Caco-2 (cell line): ENCODE results near the gene AOPEP. TPM values are rescaled to one million over a fixed set of nuclear protein-coding genes. Genes with fewer than 3 reads are reported as not detected.

ENCODE experiments used
- BruUV-seq: library from RNA; stranded (reverse); fragments of 400-500 nt; replicated peaks from 2 replicates; lab custom pipeline; 2021; lab: Mats Ljungman, UMichigan
- CTCF ChIA-PET: fragments of 300-600 bp; sonication (Branson Sonifier 250); formaldehyde crosslinking; loops from one replicate; lab custom pipeline; 2022; ENCODE audit warnings: antibody characterized with exemption; lab: Charles Lee
- POLR2A ChIA-PET: fragments of 300-600 bp; sonication (Branson Sonifier 250); formaldehyde crosslinking; loops from one replicate; lab custom pipeline; 2022; ENCODE audit warnings: antibody characterized with exemption; lab: Charles Lee
- DNase-seq, 2 experiments: peaks; one replicate each; pipeline versions ENCODE4 v3.0.0 to v3.0.0-alpha.2; 2020 to 2022
- H3K27me3 ChIP-seq: replicated peaks from 2 replicates; pipeline ENCODE4 v1.6.0; 2011; ENCODE audit warnings: low read length; ENCODE audit not compliant: control insufficient read depth, insufficient read depth
- H3K36me3 ChIP-seq: 2 replicates; pipeline ENCODE4 v1.5.1; 2011; ENCODE audit warnings: low read length; ENCODE audit not compliant: control insufficient read depth, insufficient read depth
- H3K4me1 ChIP-seq: fragments of 250-450 bp; sonication (Bioruptor Pico); 2 replicates; pipeline ENCODE4 v1.5.1; 2020; ENCODE audit warnings: mild to moderate bottlenecking
- H3K4me3 ChIP-seq: 2 replicates; pipeline ENCODE4 v1.5.1; 2011; ENCODE audit warnings: low read depth, mild to moderate bottlenecking, control low read depth, low read length
- H3K9me3 ChIP-seq: fragments of 250-450 bp; sonication (Bioruptor Pico); 2 replicates; pipeline ENCODE4 v1.5.1; 2020; ENCODE audit warnings: mild to moderate bottlenecking, moderate library complexity
- H3K27ac Mint-ChIP-seq: one replicate; pipeline ENCODE4 v1.8.0; 2022; ENCODE audit warnings: mixed read lengths; ENCODE audit not compliant: unreplicated experiment
- H3K27me3 Mint-ChIP-seq: one replicate; pipeline ENCODE4 v1.8.0; 2022; ENCODE audit warnings: mixed read lengths; ENCODE audit not compliant: insufficient read depth, unreplicated experiment
- H3K36me3 Mint-ChIP-seq: one replicate; pipeline ENCODE4 v1.8.0; 2022; ENCODE audit warnings: mild to moderate bottlenecking, mixed read lengths; ENCODE audit not compliant: insufficient read depth, unreplicated experiment
- H3K4me1 Mint-ChIP-seq: one replicate; pipeline ENCODE4 v1.8.0; 2022; ENCODE audit warnings: low read depth, mixed read lengths; ENCODE audit not compliant: unreplicated experiment
- H3K4me3 Mint-ChIP-seq: one replicate; pipeline ENCODE4 v1.8.0; 2022; ENCODE audit warnings: mild to moderate bottlenecking, moderate library complexity, mixed read lengths; ENCODE audit not compliant: unreplicated experiment
- H3K9me3 Mint-ChIP-seq: one replicate; pipeline ENCODE4 v1.8.0; 2022; ENCODE audit warnings: mixed read lengths; ENCODE audit not compliant: unreplicated experiment
- intact Hi-C: fragments of 100-400 bp; cut with micrococcal nuclease; formaldehyde crosslinking; loops from one replicate; pipeline ENCODE4 v1.10.0; 2022; ENCODE audit not compliant: unreplicated experiment
- total RNA-seq: library from RNA; stranded (reverse); gene quantifications from 2 replicates; pipeline ENCODE4 v1.2.3, GENCODE V29; 2022
- TF ChIP-seq, protein P1 (sequence below), 2 experiments: fragments of 200-600 bp in 1 of 2; IDR thresholded peaks; 1 replicate in 1 of 2; 2 replicates in 1 of 2; pipeline versions ENCODE4 v1.5.1 to v1.8.0; 2011 to 2022; ENCODE audit warnings: antibody characterized with exemption in 1 of 2, control low read depth in 1 of 2, inconsistent platforms in 1 of 2, low read depth in 1 of 2, low read length in 1 of 2, mild to moderate bottlenecking in 1 of 2, moderate library complexity in 1 of 2; ENCODE audit not compliant: insufficient read depth in 1 of 2, severe bottlenecking in 1 of 2, unreplicated experiment in 1 of 2

The AOPEP gene
- total RNA-seq, 1 experiment from 2014 or later: 63.3 TPM

DNA sequence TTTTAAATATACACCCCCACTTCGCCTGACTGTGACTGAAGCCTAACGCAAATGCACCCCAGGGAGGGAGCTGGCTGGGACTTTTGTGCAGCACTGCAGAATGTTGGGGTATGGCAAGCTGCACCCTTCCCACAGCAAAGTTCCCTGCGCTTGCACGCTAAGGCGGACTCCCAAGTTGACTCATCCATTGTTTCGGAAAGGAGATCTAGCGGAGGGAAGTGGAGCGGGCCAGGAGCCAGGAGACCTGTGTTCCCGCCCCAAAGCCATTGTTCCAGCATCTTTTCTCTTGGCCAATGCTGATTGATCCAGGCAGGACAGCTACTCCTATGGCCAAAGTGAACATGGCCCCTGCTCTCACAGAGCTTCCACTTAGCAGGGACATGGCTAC lies 202.9 kb downstream of the AOPEP start:
- no peak overlapping the region for H3K4me3 Mint-ChIP-seq
- intact Hi-C loops: no loop called here
- CTCF ChIA-PET: no interaction called here

DNA sequence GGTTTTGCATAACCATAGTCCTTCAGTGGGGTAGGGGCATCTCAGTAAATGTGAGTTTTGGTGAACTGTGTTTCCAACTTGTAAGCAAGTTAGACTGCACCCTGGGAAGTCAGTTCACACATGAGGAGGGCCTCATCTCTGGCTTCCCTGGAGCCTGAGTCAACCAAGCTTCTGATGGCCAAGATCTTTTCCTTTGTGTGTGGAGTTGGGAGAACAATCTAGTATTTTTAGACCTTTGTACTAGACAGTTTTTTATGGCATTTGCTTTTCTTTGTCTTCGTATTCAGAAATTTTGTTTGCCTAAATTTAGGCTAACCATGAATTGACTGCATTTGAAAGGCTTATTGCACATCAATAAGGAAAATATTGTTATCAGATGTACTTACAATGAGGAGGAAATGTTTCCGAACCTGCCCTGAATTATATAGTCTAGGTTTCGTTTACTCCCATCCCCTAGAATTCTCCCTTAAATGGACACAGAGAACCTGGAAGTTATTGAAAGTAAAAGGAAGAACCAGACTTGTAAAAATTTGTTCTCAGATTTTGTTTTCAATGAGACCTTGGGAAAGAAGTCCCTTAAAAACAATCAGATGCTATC lies 204.6 kb downstream of the AOPEP start:
- Mint-ChIP-seq H3K27me3 (no peaks in the 10 kb centered on the region), H3K36me3 (no peaks in the 10 kb centered on the region), H3K27ac (peak overlapping the region; percentile 70), H3K9me3 (no peaks in the 10 kb centered on the region), H3K4me3 (no peak overlapping the region), H3K4me1 (peaks cover 34% of the 10 kb centered on the region)
- TF ChIP-seq, protein P1, sequence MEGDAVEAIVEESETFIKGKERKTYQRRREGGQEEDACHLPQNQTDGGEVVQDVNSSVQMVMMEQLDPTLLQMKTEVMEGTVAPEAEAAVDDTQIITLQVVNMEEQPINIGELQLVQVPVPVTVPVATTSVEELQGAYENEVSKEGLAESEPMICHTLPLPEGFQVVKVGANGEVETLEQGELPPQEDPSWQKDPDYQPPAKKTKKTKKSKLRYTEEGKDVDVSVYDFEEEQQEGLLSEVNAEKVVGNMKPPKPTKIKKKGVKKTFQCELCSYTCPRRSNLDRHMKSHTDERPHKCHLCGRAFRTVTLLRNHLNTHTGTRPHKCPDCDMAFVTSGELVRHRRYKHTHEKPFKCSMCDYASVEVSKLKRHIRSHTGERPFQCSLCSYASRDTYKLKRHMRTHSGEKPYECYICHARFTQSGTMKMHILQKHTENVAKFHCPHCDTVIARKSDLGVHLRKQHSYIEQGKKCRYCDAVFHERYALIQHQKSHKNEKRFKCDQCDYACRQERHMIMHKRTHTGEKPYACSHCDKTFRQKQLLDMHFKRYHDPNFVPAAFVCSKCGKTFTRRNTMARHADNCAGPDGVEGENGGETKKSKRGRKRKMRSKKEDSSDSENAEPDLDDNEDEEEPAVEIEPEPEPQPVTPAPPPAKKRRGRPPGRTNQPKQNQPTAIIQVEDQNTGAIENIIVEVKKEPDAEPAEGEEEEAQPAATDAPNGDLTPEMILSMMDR (IDR thresholded peaks at IDR 0.05; ENCODE audit: insufficient read depth in 1 of 2, low read depth in 1 of 2, low read length in 1 of 2, severe bottlenecking in 1 of 2, unreplicated experiment in 1 of 2): no peak
- Histone ChIP-seq H3K36me3 (no peaks in the 10 kb centered on the region), H3K27me3 (no peaks in the 10 kb centered on the region), H3K9me3 (no peaks in the 10 kb centered on the region), H3K4me3 (no peak overlapping the region), H3K4me1 (peaks cover 32% of the 10 kb centered on the region)
- POLR2A ChIA-PET: no interaction called here
- no peak for DNase-seq
- BruUV-seq: no TSS peak
- CTCF ChIA-PET: no interaction called here
- intact Hi-C loops: loop anchor here (2.0 to 5.0 kb wide), 2 partner anchors 16 to 61 kb away; no protein-coding TSS in a partner anchor

More for the DNA sequence above, 202.9 kb downstream of the AOPEP start:
- Histone ChIP-seq H3K4me1 (peaks cover 43% of the 10 kb centered on the region), H3K4me3 (no peak overlapping the region), H3K36me3 (no peaks in the 10 kb centered on the region), H3K9me3 (no peaks in the 10 kb centered on the region), H3K27me3 (no peaks in the 10 kb centered on the region)
- BruUV-seq: no TSS peak
- peaks cover 46% of the 10 kb centered on the region for H3K4me1 Mint-ChIP-seq
- DNase-seq: no peak
- TF ChIP-seq, protein P1 (IDR thresholded peaks at IDR 0.05; ENCODE audit: insufficient read depth in 1 of 2, low read depth in 1 of 2, low read length in 1 of 2, severe bottlenecking in 1 of 2, unreplicated experiment in 1 of 2): no peak
- no peaks in the 10 kb centered on the region for H3K9me3 Mint-ChIP-seq
- peak overlapping the region; percentile 70 for H3K27ac Mint-ChIP-seq
- no peaks in the 10 kb centered on the region for H3K36me3 Mint-ChIP-seq
- H3K27me3 Mint-ChIP-seq: no peaks in the 10 kb centered on the region
- POLR2A ChIA-PET: no interaction called here

DNA sequence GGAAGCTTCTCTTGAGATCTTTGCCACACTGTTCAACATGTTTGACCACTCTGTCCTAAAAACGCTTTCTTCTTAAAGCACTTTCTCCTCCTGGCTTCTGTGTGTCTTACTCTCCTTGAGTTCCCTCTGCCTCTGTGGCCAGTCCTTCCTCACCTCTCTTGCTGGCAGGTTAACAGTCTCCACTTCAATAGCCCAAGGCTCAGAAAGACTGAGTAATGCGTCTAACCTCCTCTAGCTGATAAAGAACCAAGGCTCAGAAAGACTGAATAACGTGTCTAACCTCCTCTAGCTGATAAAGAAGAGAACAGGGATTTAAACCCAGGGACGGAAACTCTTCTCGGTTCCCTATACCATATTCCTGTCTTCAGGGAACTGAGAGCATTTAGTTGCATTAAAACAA lies 205.2 kb downstream of the AOPEP start:
- H3K27ac Mint-ChIP-seq: peak overlapping the region; percentile 2
- no peaks in the 10 kb centered on the region for H3K9me3 Mint-ChIP-seq
- Histone ChIP-seq H3K4me3 (no peak overlapping the region), H3K4me1 (peaks cover 26% of the 10 kb centered on the region), H3K36me3 (no peaks in the 10 kb centered on the region), H3K9me3 (no peaks in the 10 kb centered on the region), H3K27me3 (no peaks in the 10 kb centered on the region)
- no peak overlapping the region for H3K4me3 Mint-ChIP-seq
- no peak for DNase-seq
- H3K27me3 Mint-ChIP-seq: no peaks in the 10 kb centered on the region
- intact Hi-C loops: loop anchor here (2.0 to 5.0 kb wide), 2 partner anchors 17 to 61 kb away; no protein-coding TSS in a partner anchor
- H3K4me1 Mint-ChIP-seq: peaks cover 32% of the 10 kb centered on the region
- ChIA-PET POLR2A (no interaction called here), CTCF (interaction anchor here (0.7 kb wide), 2 partner anchors 76 to 149 kb away, joined by 3 to 6 read pairs; no protein-coding TSS in a partner anchor)
- TF ChIP-seq, protein P1 (IDR thresholded peaks at IDR 0.05; ENCODE audit: insufficient read depth in 1 of 2, low read depth in 1 of 2, low read length in 1 of 2, severe bottlenecking in 1 of 2, unreplicated experiment in 1 of 2): no peak
- H3K36me3 Mint-ChIP-seq: no peaks in the 10 kb centered on the region
- no TSS peak for BruUV-seq
